C4-2B (cell line): ENCODE results near the gene SEPHS1.
"Not testable (repeated sequence)": the region's sequence is repeated elsewhere in the genome, so short reads cannot be mapped to it uniquely, and the experiment has no call there.

ENCODE experiments used
- H3K27ac ChIP-seq: fragments of 450-650 bp; 2 replicates; pipeline ENCODE4 v1.5.1; 2017
- CTCF ChIP-seq: fragments of 450-650 bp; conservative IDR thresholded peaks from 2 replicates; pipeline ENCODE4 v1.5.1; 2017; ENCODE audit warnings: mild to moderate bottlenecking
- ZFX ChIP-seq: fragments of 450-650 bp; IDR thresholded peaks from 2 replicates; pipeline ENCODE4 v1.6.1; 2017

SEPHS1 gene

GRCh38 chr10:13388478-13389230, 40.6 kb upstream of the SEPHS1 start:
- TF ChIP-seq CTCF (no peak), ZFX (no peak)
- H3K27ac ChIP-seq, result no peak overlapping the region

- TF ChIP-seq ZFX (no peak), CTCF (no peak)
- no peak overlapping the region for H3K27ac ChIP-seq
Measured at GRCh38 chr10:13386021-13386420, 37.9 kb upstream of the SEPHS1 start.

GRCh38 chr10:13383399-13383761, 35.3 kb upstream of the SEPHS1 start:
- TF ChIP-seq CTCF (no peak), ZFX (no peak)
- H3K27ac ChIP-seq, result peak overlapping the region; percentile 46

GRCh38 chr10:13382703-13383398, 34.8 kb upstream of the SEPHS1 start:
- no peak for TF ChIP-seq CTCF
- no peak for TF ChIP-seq ZFX

GRCh38 chr10:13379061-13379460, 31.0 kb upstream of the SEPHS1 start:
- not testable (repeated sequence) for H3K27ac ChIP-seq

More at GRCh38 chr10:13382703-13383398, 34.8 kb upstream of the SEPHS1 start:
- H3K27ac ChIP-seq, result peak overlapping the region; percentile 46

- no peak overlapping the region for H3K27ac ChIP-seq
- TF ChIP-seq ZFX, result no peak
- no peak for TF ChIP-seq CTCF
Measured at GRCh38 chr10:13376746-13377145, 28.7 kb upstream of the SEPHS1 start.

- no peak for TF ChIP-seq CTCF
- TF ChIP-seq ZFX, result no peak
Measured at GRCh38 chr10:13376297-13376696, 28.2 kb upstream of the SEPHS1 start.

More at GRCh38 chr10:13376297-13376696, 28.2 kb upstream of the SEPHS1 start:
- no peak overlapping the region for H3K27ac ChIP-seq
